A549 treated with AZD9567 at 1 μM for 4 hours (cell line): ENCODE data around the gene MTTP. TPM values are rescaled to one million over a fixed set of nuclear protein-coding genes. Genes with fewer than 3 reads are reported as not detected.

Source experiments
- total RNA-seq: library from RNA; stranded (reverse); fragments of 200-300 nt; extraction: Qiagen RNA extraction; gene quantifications from 5 replicates; pipeline ENCODE4 v1.2.3, GENCODE V29; 2022; ENCODE audit not compliant: insufficient read depth

MTTP gene
- total RNA-seq: 0.02 TPM in 1 of 5 replicates, not detected in the others

DNA sequence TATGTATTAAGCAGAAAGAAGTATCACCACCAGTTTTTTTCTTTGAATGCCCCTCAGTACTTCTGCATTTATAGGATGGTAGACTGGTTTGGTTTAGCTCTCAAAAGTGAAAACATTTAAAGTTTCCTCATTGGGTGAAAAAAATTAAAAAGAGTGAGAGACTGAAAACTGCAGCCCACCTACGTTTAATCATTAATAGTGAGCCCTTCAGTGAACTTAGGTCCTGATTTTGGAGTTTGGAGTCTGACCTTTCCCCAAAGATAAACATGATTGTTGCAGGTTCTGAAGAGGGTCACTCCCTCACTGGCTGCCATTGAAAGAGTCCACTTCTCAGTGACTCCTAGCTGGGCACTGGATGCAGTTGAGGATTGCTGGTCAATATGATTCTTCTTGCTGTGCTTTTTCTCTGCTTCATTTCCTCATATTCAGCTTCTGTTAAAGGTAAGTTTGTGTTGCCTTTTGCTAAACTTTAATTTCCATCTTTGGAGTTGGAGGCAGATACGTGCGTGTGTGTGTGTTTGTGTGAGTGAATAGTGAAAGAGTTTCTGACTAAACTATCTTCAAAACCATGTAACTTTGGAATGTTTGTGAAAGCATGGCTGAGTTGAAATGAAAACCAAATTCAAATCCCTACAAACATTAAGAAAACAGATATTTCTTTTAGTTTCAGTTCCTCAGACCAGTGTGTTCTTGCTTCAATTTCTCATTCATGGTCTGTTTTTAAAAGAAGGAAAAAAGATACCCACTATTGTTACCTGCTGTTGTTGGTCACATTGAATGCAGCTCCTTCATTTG lies at the start of gene MTTP:
Gene MTTP, plus strand, starts transcription at position 295 of the 795 bp plus-strand sequence. Its CDS starts 86 bp downstream, at position 381.

GRCh38 chr4:99563310-99564186 lies 11.1 kb upstream of the MTTP start, which contains the start of gene TRMT10A:
Gene TRMT10A (minus strand): TSS chr4:99564039. CDS start chr4:99559338, 4,701 bp downstream.

GRCh38 chr4:99657798-99658197 lies 83.2 kb downstream of the MTTP start, which contains the start of gene C4orf54:
Gene C4orf54 (minus strand): TSS chr4:99657828. CDS start chr4:99654648, 3,180 bp downstream.

Other genes with a start within 250 kb of the MTTP start
- gene ADH1C, start 222.1 kb upstream of the MTTP start, total RNA-seq: not detected in 5 replicates
- gene ADH7, start 139.5 kb upstream of the MTTP start, total RNA-seq: not detected in 5 replicates
- not detected in 5 replicates for gene C4orf17, start 63.8 kb upstream of the MTTP start, total RNA-seq
- gene TRMT10A, start 10.8 kb upstream of the MTTP start, total RNA-seq: 3.4 to 4.3 TPM (median 3.8 TPM) in 5 replicates
- gene C4orf54, start 83.0 kb downstream of the MTTP start, total RNA-seq: 0.01 TPM in 1 of 5 replicates, not detected in the others
- not detected in 5 replicates for gene DAPP1, start 242.0 kb downstream of the MTTP start, total RNA-seq